ENCODE results near the gene PPP1R2.

- TF ChIP-seq SUZ12 (IDR thresholded peaks at IDR 0.05; ENCODE audit: extremely low read depth, insufficient read depth, insufficient read length) (no peak), ZNF274 (IDR thresholded peaks at IDR 0.05; ENCODE audit: low read depth, low read length) (no peak), YY1 (IDR thresholded peaks at IDR 0.05; ENCODE audit: insufficient read depth, insufficient read length) (no peak)
These were observed 5.4 kb upstream of the PPP1R2 start for GRCh38 chr3:195548501-195548900.

All from NT2/D1 (cell line).